H1 (cell line): ENCODE measurements around the gene UBAC1. TPM values are rescaled to one million over a fixed set of nuclear protein-coding genes. Genes with fewer than 3 reads are reported as not detected.

Experiments
- CTCF ChIA-PET: fragments of 300-600 bp; sonication (Branson Sonifier 250); formaldehyde crosslinking; loops from one replicate; lab custom pipeline; 2021; ENCODE audit not compliant: partially characterized antibody; lab: Charles Lee
- POLR2A ChIA-PET: fragments of 300-600 bp; sonication (Branson Sonifier 250); formaldehyde crosslinking; loops from one replicate; lab custom pipeline; 2021; ENCODE audit warnings: inconsistent platforms; ENCODE audit not compliant: partially characterized antibody; lab: Charles Lee
- DNase-seq, 2 experiments: peaks; one replicate each; pipeline versions ENCODE4 v3.0.0 to v3.0.0-alpha.2; 2010 to 2022; ENCODE audit warnings: low spot score in 2 of 2, low read depth in 1 of 2, mixed read lengths in 1 of 2
- FAIRE-seq: peaks from 2 replicates; lab custom pipeline; 2011; peaks lifted over from hg19 to GRCh38; lab: Jason Lieb, UNC
- H2AFZ ChIP-seq: 2 replicates; pipeline ENCODE4 v1.8.1; 2012; ENCODE audit warnings: low read length, inconsistent platforms
- H2AK5ac ChIP-seq: 2 replicates; pipeline ENCODE4 v1.6.1; 2013; ENCODE audit warnings: low read depth, low read length
- H2BK120ac ChIP-seq: replicated peaks from 2 replicates; pipeline ENCODE3; 2013; ENCODE audit warnings: low read depth, low read length, inconsistent platforms
- H2BK12ac ChIP-seq: 2 replicates; pipeline ENCODE4 v1.6.1; 2013; ENCODE audit warnings: low read depth, low read length
- H2BK15ac ChIP-seq: 2 replicates; pipeline ENCODE4 v1.6.1; 2013; ENCODE audit warnings: low read length
- H2BK20ac ChIP-seq: 2 replicates; pipeline ENCODE4 v1.6.1; 2013; ENCODE audit warnings: low read length
- H2BK5ac ChIP-seq: 2 replicates; pipeline ENCODE4 v1.6.1; 2013; ENCODE audit warnings: low read depth, low read length
- H3K14ac ChIP-seq: 2 replicates; pipeline ENCODE4 v1.6.1; 2013; ENCODE audit warnings: inconsistent platforms; ENCODE audit not compliant: insufficient read length
- H3K18ac ChIP-seq: 2 replicates; pipeline ENCODE4 v1.6.1; 2013; ENCODE audit warnings: low read length; ENCODE audit errors: extremely low read depth
- H3K23ac ChIP-seq: 2 replicates; pipeline ENCODE4 v1.6.1; 2013; ENCODE audit warnings: inconsistent platforms; ENCODE audit not compliant: insufficient read length
- H3K23me2 ChIP-seq: 2 replicates; pipeline ENCODE4 v1.6.1; 2013; ENCODE audit warnings: low read depth, low read length
- H3K27ac ChIP-seq: 2 replicates; pipeline ENCODE4 v1.6.1; 2011; ENCODE audit warnings: low read depth, low read length, inconsistent platforms
- H3K27me3 ChIP-seq, 4 experiments: replicated peaks in 1 of 4; 1 replicate in 1 of 4; 2 replicates in 3 of 4; pipeline versions ENCODE4 v1.6.1 to v1.8.1; 2011 to 2013; ENCODE audit warnings: low read length in 3 of 4, mild to moderate bottlenecking in 3 of 4, inconsistent platforms in 2 of 4, mixed read lengths in 2 of 4, moderate library complexity in 1 of 4; ENCODE audit not compliant: control insufficient read depth in 3 of 4, insufficient read depth in 3 of 4; ENCODE audit errors: extremely low read depth in 1 of 4
- H3K36me3 ChIP-seq, 4 experiments: 2 replicates each; pipeline versions ENCODE4 v1.6.1 to v1.8.1; 2011 to 2013; ENCODE audit warnings: mild to moderate bottlenecking in 4 of 4, low read length in 3 of 4, moderate library complexity in 2 of 4, control low read depth in 1 of 4, inconsistent platforms in 1 of 4; ENCODE audit not compliant: insufficient read depth in 4 of 4, control insufficient read depth in 2 of 4
- H3K4ac ChIP-seq: replicated peaks from 2 replicates; pipeline ENCODE3; 2013; ENCODE audit warnings: low read length, low read depth, mixed read lengths, inconsistent platforms; ENCODE audit not compliant: insufficient read length
- H3K4me1 ChIP-seq, 4 experiments: replicated peaks in 1 of 4; 1 replicate in 1 of 4; 2 replicates in 3 of 4; pipeline versions ENCODE4 v1.6.1 to v1.8.1; 2011 to 2013; ENCODE audit warnings: low read length in 3 of 4, inconsistent platforms in 2 of 4, mixed read lengths in 1 of 4; ENCODE audit not compliant: insufficient read depth in 4 of 4, control insufficient read depth in 3 of 4
- H3K4me2 ChIP-seq, 2 experiments: 2 replicates each; pipeline versions ENCODE4 v1.6.1 to v1.8.1; 2011 to 2013; ENCODE audit warnings: low read depth in 2 of 2, low read length in 2 of 2, control low read depth in 1 of 2, inconsistent platforms in 1 of 2, mild to moderate bottlenecking in 1 of 2; ENCODE audit not compliant: insufficient read depth in 1 of 2
- H3K4me3 ChIP-seq, 4 experiments: fragments of 200-600, 300-600 bp in 1 of 4; sonication (generic), shearing (Covaris generic), sonication (Bioruptor Twin) in 1 of 4; 2 replicates each; pipeline versions ENCODE4 v1.5.1 to v1.8.1; 2011 to 2016; ENCODE audit warnings: low read length in 4 of 4, low read depth in 3 of 4, control low read depth in 2 of 4, inconsistent platforms in 2 of 4, mild to moderate bottlenecking in 2 of 4, mixed read lengths in 1 of 4, moderate library complexity in 1 of 4; ENCODE audit not compliant: insufficient read depth in 2 of 4; ENCODE audit errors: extremely low read depth in 1 of 4
- H3K56ac ChIP-seq: replicated peaks from 2 replicates; pipeline ENCODE3; 2013; ENCODE audit warnings: low read depth, mild to moderate bottlenecking, mixed read lengths, low read length, inconsistent platforms; ENCODE audit not compliant: insufficient read length
- H3K79me1 ChIP-seq: 2 replicates; pipeline ENCODE4 v1.6.1; 2013; ENCODE audit warnings: low read depth, low read length, control low read depth
- H3K79me2 ChIP-seq, 2 experiments: 2 replicates each; pipeline versions ENCODE4 v1.6.1 to v1.8.1; 2012 to 2013; ENCODE audit warnings: low read length in 2 of 2, mild to moderate bottlenecking in 2 of 2, inconsistent platforms in 1 of 2; ENCODE audit not compliant: insufficient read depth in 2 of 2, control insufficient read depth in 1 of 2
- H3K9ac ChIP-seq, 4 experiments: replicated peaks in 1 of 4; 1 replicate in 1 of 4; 2 replicates in 3 of 4; pipeline versions ENCODE4 v1.6.1 to v1.8.1; 2011 to 2013; ENCODE audit warnings: low read depth in 3 of 4, low read length in 3 of 4, control low read depth in 2 of 4, mild to moderate bottlenecking in 2 of 4, moderate library complexity in 2 of 4, inconsistent platforms in 1 of 4; ENCODE audit errors: extremely low read depth in 1 of 4
- H3K9me3 ChIP-seq, 2 experiments: 2 replicates each; pipeline versions ENCODE4 v1.6.1 to v1.8.1; 2012 to 2013; ENCODE audit warnings: mild to moderate bottlenecking in 2 of 2, moderate library complexity in 2 of 2, control low read depth in 1 of 2, inconsistent platforms in 1 of 2, low read depth in 1 of 2, low read length in 1 of 2, mixed read lengths in 1 of 2; ENCODE audit not compliant: insufficient read depth in 2 of 2
- H4K20me1 ChIP-seq, 2 experiments: replicated peaks in 1 of 2; 2 replicates each; pipeline versions ENCODE3 to v1.8.1; 2011 to 2013; ENCODE audit warnings: inconsistent platforms in 2 of 2, low read length in 2 of 2, mild to moderate bottlenecking in 1 of 2; ENCODE audit not compliant: insufficient read depth in 2 of 2, control insufficient read depth in 1 of 2
- H4K5ac ChIP-seq: 2 replicates; pipeline ENCODE4 v1.6.1; 2013; ENCODE audit warnings: low read length, low read depth, mixed read lengths, inconsistent platforms; ENCODE audit not compliant: insufficient read length
- H4K8ac ChIP-seq: 2 replicates; pipeline ENCODE4 v1.8.0; 2013; ENCODE audit warnings: mild to moderate bottlenecking, moderate library complexity, low read length, inconsistent platforms; ENCODE audit not compliant: insufficient read depth; ENCODE audit errors: extremely low read depth
- H4K91ac ChIP-seq: replicated peaks from 2 replicates; pipeline ENCODE3; 2013; ENCODE audit warnings: low read length, mixed read lengths, inconsistent platforms; ENCODE audit not compliant: insufficient read length
- MAX ChIP-seq: IDR thresholded peaks from 2 replicates; pipeline ENCODE4 v1.6.1; 2012; ENCODE audit warnings: inconsistent platforms
- RAD21 ChIP-seq, 2 experiments: IDR thresholded peaks in 1 of 2; conservative IDR thresholded peaks in 1 of 2; 2 replicates each; pipeline ENCODE4 v1.6.1; 2011; ENCODE audit warnings: low read depth in 2 of 2, low read length in 2 of 2, improper control_type of control experiment in 1 of 2, inconsistent platforms in 1 of 2, mild to moderate bottlenecking in 1 of 2, moderate library complexity in 1 of 2
- RXRA ChIP-seq: IDR thresholded peaks from 2 replicates; pipeline ENCODE4 v1.6.1; 2011; ENCODE audit warnings: low read depth, mild to moderate bottlenecking, low read length, moderate library complexity; ENCODE audit not compliant: insufficient read depth
- SP1 ChIP-seq: IDR thresholded peaks from 2 replicates; pipeline ENCODE4 v1.6.1; 2011; ENCODE audit warnings: low read depth, low read length
- WGBS, 2 experiments: shearing (Covaris generic) in 1 of 2; methylation state at CpG; one replicate each; pipeline versions ENCODE4 v1.1.6 to v1.1.7; 2013 to 2015; ENCODE audit warnings: low lambda C conversion rate in 2 of 2, mixed read lengths in 2 of 2, inconsistent platforms in 1 of 2, low coverage in 1 of 2, missing lambda C conversion rate in 1 of 2; ENCODE audit not compliant: insufficient replicate concordance in 2 of 2, insufficient coverage in 1 of 2, insufficient read length in 1 of 2; ENCODE audit errors: extremely low coverage in 1 of 2, missing lambda C conversion rate in 1 of 2; 5-methylcytosine and 5-hydroxymethylcytosine counted together
- polyA plus RNA-seq, 7 experiments: library from polyadenylated mRNA; depleted of rRNA in 3 of 7; stranded (reverse) in 5 of 7; unstranded in 2 of 7; fragments of >200 nt in 5 of 7; fragments of 200-250 nt in 2 of 7; gene quantifications; 1 replicate in 5 of 7; 2 replicates in 1 of 7; 4 replicates in 1 of 7; pipeline versions ENCODE4 v1.2.1 to v1.2.3, GENCODE V29; 2011 to 2013; ENCODE audit warnings: missing spikeins in 2 of 7, mixed read lengths in 2 of 7
- total RNA-seq: library from RNA; stranded (reverse); fragmentation: NEBNext Ultra II Directional; extraction: Animal tissue kit (Norgen Biotek cat#: 25700); gene quantifications from 2 replicates; pipeline ENCODE4 v1.2.1, GENCODE V29; 2021
- TF ChIP-seq, protein P1 (sequence below): IDR thresholded peaks from 2 replicates; pipeline ENCODE4 v1.6.1; 2012; ENCODE audit warnings: inconsistent platforms

UBAC1 gene
- total and polyA plus RNA-seq, 2 of the 8 experiments (the other 6 are each of a cell fraction or from before 2014, with no cell fraction given) = 59.3 to 85.2 TPM

DNA sequence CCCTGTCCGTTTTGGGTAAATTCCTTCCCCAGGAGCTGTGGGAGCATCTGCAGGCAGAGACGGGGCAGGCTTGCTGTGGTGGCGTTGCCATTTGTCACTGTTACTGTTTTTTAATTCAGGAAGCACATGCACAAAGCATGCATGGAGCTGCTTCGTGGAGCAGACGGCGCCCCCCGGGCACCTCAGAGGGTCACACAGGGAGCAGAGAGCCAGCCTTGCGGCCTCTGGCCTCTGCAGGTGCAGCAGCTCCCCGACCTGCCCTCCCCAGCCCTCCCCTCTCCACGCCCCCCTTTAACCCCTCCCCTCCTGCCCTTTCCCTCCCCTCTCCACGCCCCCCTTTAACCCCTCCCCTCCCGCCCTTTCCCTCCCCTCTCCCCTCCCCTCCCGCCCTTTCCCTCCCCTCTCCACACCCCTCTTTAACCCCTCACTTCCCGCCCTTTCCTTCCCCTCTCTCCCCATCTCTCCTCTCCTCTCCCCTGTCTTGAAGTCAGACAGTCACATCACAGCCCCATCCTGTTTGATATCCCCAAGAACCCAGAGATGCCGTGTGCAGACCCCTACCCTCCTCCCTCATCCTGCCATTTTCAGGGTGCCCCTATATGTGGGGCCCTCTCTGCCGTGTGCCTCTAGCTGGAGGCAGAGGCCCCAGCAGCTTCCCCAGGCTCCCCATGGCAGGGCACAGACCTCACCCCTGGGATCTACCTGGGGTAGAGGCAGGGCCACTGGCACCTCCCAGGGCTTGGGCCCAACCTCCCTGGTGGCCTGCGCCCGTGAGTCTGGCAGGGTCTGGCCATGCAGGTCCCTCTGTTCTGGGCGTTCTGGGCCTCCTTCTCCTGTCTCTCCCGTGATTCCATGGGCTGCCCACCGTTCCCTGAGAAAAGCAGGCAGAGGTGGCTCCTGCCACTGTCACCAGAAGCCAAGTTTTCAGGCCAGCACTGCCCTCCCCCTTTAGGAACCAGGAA, 29.6 kb upstream of the UBAC1 start:
- ChIA-PET POLR2A (interaction anchor here (0.6 to 1.2 kb wide), 5 partner anchors 61 to 127 kb away, joined by 3 to 4 read pairs (median 3); no protein-coding TSS in a partner anchor), CTCF (interaction anchor here (0.5 to 3.9 kb wide), 11 partner anchors 16 to 1189 kb away, joined by 3 to 16 read pairs (median 3); no protein-coding TSS in a partner anchor)
- Histone ChIP-seq H2BK15ac (peak overlapping the region; percentile 92; the same call in 1 of the 2 replicates), H3K79me1 (no peaks in the 10 kb centered on the region), H3K14ac (no peak overlapping the region), H3K9me3 (no peaks in the 10 kb centered on the region), H2BK20ac (no peak overlapping the region; the same call in 1 of the 2 replicates), H4K91ac (peak overlapping the region; percentile 81), H3K4me2 (no peak overlapping the region), H3K56ac (no peak overlapping the region), H2AFZ (no peak overlapping the region), H3K27ac (no peak overlapping the region), H3K4ac (peak overlapping the region; percentile 78), H3K4me3 (no peak overlapping the region), H3K4me1 (peaks cover 9 to 34% (median 27%) of the 10 kb centered on the region in 4 experiments), H2BK120ac (peak overlapping the region; percentile 47), H3K79me2 (no peaks in the 10 kb centered on the region), H4K5ac (peak overlapping the region; percentile 10), H2BK12ac (peak overlapping the region; percentile 98; the same call in 1 of the 2 replicates), H3K27me3 (no peaks in the 10 kb centered on the region), H2AK5ac (no peak overlapping the region), H3K18ac (peak overlapping the region; percentile 75), H3K9ac (no peak overlapping the region), H3K23me2 (no peaks in the 10 kb centered on the region; the same call in 1 of the 2 replicates), H4K8ac (peak overlapping the region; percentile 58; the same call in 1 of the 2 replicates), H3K36me3 (no peaks in the 10 kb centered on the region), H3K23ac (no peak overlapping the region), H4K20me1 (no peaks in the 10 kb centered on the region), H2BK5ac (peak overlapping the region; percentile 30; the same call in 1 of the 2 replicates)
- 71 to 90% methylated on average over 1 to 10 of the region's 21 CpGs for WGBS, 2 experiments
- DNase-seq (peak in 1 of 2 experiments; percentile 62), FAIRE-seq (no peak)
- TF ChIP-seq SP1 = peak; percentile 37; the same call in 1 of the 2 replicates
- peak; percentile 63 for TF ChIP-seq MAX
- TF ChIP-seq RAD21 (IDR thresholded peaks at IDR 0.05 in 1 of 2, conservative IDR thresholded peaks at IDR 0.05 in 1 of 2; ENCODE audit: low read depth in 2 of 2, low read length in 2 of 2) = no peak
- TF ChIP-seq, protein P1, sequence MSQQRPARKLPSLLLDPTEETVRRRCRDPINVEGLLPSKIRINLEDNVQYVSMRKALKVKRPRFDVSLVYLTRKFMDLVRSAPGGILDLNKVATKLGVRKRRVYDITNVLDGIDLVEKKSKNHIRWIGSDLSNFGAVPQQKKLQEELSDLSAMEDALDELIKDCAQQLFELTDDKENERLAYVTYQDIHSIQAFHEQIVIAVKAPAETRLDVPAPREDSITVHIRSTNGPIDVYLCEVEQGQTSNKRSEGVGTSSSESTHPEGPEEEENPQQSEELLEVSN = peak; percentile 61; the same call in 1 of the 2 replicates
- TF ChIP-seq RXRA = no peak
